ENCODE results near the gene MITF. TPM values are rescaled to one million over a fixed set of nuclear protein-coding genes. Genes with fewer than 3 reads are reported as not detected.

The MITF gene
- total RNA-seq, 1 donor = 30.2 TPM

DNA sequence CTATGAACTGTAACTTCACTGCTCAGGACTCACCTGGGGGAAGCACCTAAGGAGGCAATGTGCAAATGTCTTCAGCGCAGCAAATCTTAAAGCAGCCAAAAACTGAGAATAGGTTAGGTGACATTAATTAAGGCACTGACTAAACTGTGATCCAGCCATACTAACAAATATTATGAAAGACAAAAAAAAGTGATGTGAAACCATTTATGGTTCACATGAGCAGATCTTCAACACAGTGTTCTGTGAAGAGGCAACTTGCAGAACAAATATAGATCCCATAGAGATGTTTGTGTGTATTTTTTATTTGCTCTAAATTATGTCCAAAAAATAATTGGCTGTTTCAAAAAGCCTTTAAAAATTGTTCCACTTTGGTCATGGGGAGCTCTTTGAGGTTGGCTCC, 24.1 kb upstream of the MITF start:
- no peak for DNase-seq (ENCODE audit: low read depth)
- H3K4me3 ChIP-seq (ENCODE audit: low read depth, low read length) = no peak overlapping the region
- no peak for TF ChIP-seq CTCF (IDR thresholded peaks at IDR 0.05; ENCODE audit: insufficient read depth, low read depth, low read length)

- no peak overlapping the region for H3K4me3 ChIP-seq (ENCODE audit: low read depth, low read length)
- no peak for DNase-seq (ENCODE audit: low read depth)
- no peak for TF ChIP-seq CTCF (IDR thresholded peaks at IDR 0.05; ENCODE audit: insufficient read depth, low read depth, low read length)
These were observed 23.1 kb upstream of the MITF start for GRCh38 chr3:69716119-69716518.

DNA sequence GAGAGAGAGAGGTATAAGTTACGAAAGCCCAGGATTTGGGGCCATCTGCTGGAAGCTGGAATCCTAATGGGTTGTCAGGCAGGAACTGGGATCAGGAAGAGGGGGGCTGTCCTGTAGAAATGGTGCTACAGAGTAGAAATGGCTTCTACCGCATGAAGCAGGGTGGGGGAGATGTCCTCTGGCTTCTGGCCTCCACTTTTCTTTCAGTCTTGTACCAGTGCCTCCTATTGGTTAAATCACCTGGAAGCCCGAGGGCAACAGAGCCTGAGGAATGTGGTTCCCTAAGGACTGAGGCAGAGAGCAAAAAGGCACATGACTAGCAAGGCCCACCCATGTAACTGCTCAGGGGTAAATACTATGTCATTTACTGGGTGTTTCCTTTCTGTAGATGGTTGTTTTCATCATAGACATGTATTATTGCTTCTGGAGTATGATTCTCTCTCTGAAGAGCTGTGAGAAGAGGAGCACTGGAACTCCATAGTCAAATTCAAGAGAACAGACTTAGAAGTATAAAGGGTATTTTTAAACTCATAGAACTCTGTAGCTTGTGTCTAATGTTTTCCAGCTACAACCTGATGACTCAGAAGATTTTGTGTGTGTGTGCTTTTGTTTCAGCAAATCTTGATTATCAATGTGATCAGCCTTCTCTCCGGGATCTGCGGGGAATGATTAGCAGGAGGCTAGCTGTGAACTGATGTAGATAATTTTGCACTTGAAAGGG, 20.2 kb upstream of the MITF start:
- no peak for DNase-seq (ENCODE audit: low read depth)
- TF ChIP-seq CTCF (IDR thresholded peaks at IDR 0.05; ENCODE audit: insufficient read depth, low read depth, low read length) = no peak
- H3K4me3 ChIP-seq (ENCODE audit: low read depth, low read length) = no peak overlapping the region

DNA sequence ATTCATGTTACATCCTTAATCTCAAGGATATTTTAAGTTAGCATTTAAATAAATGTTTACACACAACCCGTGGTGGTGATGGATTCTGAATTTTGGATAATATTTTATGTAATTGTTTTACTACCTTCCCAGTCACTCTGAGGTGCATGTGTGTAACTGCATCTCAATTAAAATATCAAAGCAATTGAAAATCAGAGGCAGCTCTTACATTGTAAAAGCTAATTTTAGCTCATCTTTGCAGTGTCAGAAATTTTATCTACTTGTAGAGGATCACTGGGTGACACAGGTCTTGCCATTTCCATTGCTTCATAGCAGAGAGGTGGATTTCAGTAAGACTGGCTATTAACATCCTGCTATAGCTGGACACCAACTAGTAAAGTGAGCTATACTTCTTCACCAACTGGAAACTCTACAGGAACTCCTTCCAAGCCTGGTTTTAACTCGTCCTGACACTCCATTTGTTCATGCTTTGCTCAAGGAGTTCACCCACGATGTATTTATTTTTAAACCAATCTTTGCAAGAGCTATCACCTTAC, 19.6 kb upstream of the MITF start:
- TF ChIP-seq CTCF (IDR thresholded peaks at IDR 0.05; ENCODE audit: insufficient read depth, low read depth, low read length) = no peak
- DNase-seq (ENCODE audit: low read depth) = no peak
- H3K4me3 ChIP-seq (ENCODE audit: low read depth, low read length) = no peak overlapping the region

DNA sequence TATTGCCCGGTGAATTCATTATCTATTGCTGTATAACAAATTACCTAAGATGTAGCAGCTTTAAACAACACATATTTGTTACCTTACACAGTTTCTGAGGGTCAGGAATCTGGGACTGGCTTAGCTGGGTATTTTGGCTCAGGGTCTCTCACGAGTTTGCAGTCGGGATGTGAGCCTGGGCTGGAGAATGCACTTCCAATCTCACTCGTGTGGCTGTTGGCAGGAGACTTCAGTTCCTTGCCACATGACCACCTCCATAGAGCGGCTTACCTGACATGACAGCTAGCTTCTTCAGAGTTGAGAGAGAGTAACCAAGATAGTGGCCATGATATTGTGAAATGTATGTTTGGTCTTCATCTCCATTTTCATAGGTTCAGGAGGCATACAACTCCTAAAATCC, 18.4 kb upstream of the MITF start:
- H3K4me3 ChIP-seq (ENCODE audit: low read depth, low read length) = no peak overlapping the region
- TF ChIP-seq CTCF (IDR thresholded peaks at IDR 0.05; ENCODE audit: insufficient read depth, low read depth, low read length) = no peak
- no peak for DNase-seq (ENCODE audit: low read depth)

- DNase-seq (ENCODE audit: low read depth) = no peak
- no peak for TF ChIP-seq CTCF (IDR thresholded peaks at IDR 0.05; ENCODE audit: insufficient read depth, low read depth, low read length)
- H3K4me3 ChIP-seq (ENCODE audit: low read depth, low read length) = no peak overlapping the region
These were observed 15.9 kb upstream of the MITF start for GRCh38 chr3:69723389-69723788.

All from fibroblast of villous mesenchyme (primary cell).